GM18868 (cell line): ENCODE results near the gene CFAP54.

Experiments
- ATAC-seq: cut with Tn5 transposase; IDR thresholded peaks from one replicate; pipeline ENCODE4 v1.9.1; 2021; ENCODE audit warnings: mild to moderate bottlenecking, moderate library complexity; ENCODE audit not compliant: unreplicated experiment

The CFAP54 gene

DNA sequence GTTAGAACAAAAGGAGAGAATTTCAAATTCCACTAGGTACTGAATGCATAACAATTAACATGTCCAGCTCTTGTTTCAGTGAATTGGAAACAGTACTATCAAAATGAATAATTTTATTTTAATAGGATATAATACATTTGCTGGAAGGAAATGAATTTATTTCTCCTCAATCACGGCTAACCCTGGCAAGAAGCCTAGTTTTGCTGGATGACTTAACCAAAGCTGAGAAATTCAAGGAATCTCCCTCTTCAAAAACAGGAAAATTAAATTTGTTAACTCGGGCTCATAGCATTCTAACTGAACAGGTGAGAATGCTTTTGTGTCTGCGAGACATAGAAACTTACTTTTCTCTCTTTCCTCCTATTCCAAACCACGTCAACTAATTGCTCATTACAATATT, 254.2 kb downstream of the CFAP54 start:
- no peak for ATAC-seq

DNA sequence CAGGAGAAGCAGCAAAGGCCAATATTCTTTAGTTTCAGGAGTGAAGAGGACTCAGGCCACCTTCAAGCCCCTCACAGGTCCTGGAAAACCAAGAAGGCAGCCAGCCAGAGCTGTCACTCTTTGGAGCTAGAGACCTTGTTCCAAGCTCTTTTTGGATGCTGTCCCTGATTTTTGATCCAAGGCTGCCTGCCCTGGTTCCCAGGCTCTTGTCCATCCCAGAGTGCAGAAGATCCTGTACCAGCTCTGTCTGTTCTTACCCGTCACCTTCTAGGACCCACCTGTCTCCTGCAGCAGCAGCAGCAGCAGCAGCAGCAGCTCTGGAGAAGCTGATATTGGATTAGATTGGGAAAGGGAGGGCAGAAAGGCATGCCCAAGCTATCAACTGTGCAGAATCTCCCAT, 260.6 kb downstream of the CFAP54 start:
- ATAC-seq, result no peak

- no peak for ATAC-seq
These were observed 262.2 kb downstream of the CFAP54 start for GRCh38 chr12:96751626-96752025.

- ATAC-seq, result no peak
These were observed 262.8 kb downstream of the CFAP54 start for GRCh38 chr12:96752211-96752610.

DNA sequence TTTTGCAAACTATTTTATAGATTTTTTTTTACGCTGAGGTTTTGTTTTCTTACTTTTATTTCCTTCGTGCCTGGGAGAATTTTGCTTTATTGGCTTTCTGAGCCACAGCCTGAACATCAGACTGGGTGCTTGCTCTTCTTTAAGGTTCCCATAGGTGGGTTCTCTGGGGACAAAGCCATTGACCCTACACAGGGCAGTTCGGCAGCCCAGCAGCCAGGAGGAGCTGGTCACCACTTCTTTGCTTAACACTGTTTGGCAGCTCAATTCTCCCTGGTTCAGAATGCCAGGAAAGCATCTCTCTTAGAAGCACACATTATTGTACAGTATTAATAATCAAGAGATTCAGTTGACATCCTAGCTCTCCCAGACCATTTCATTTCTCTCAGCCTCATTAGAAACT, 276.9 kb downstream of the CFAP54 start:
- ATAC-seq, result no peak

DNA sequence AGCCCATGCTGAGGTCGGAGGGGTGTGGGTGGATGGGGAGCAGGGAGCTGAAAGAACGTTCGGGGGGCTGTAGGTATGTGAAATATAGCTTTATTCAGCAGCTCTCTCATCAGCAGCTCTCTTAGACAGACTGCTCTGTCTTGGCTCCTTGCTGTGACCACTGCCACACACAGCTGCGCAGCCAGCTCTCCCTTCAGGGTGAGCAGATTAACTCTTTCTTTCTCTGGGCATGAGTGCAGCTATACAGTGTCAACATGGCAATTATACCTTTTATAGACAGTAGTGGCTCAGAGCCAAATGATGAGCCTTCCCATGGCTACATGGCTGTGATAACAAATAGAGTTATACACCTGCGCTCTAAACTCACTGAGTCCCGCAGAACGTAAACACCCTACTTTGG, 280.0 kb downstream of the CFAP54 start:
- no peak for ATAC-seq

- no peak for ATAC-seq
These were observed 281.1 kb downstream of the CFAP54 start for GRCh38 chr12:96770219-96771102.

- no peak for ATAC-seq
These were observed 283.7 kb downstream of the CFAP54 start for GRCh38 chr12:96773031-96773430.

- ATAC-seq, result no peak
These were observed 285.3 kb downstream of the CFAP54 start for GRCh38 chr12:96774496-96775256.

DNA sequence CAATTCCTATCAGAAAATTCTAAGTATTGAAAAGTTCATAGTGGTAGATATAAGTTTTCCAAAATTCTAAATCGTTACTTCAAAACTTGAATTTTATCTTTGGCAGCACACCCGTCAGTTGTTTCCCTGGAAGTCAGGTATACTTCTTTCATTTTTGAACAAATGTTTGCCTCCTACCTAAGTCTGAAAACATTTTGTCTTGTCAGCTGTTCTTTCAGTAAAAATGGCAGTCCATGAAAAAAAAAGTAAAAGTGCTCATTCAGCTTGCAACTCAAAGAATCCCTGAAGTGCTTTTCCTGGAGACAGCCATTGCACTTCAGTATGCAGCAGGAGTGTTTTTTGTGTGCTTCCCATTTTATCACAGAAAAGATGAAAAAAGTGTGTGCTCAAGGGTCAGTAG, 287.5 kb downstream of the CFAP54 start:
- ATAC-seq, result no peak

- no peak for ATAC-seq
These were observed 291.0 kb downstream of the CFAP54 start for GRCh38 chr12:96780330-96780729.

- no peak for ATAC-seq
These were observed 297.4 kb downstream of the CFAP54 start for GRCh38 chr12:96786791-96787190.

- no peak for ATAC-seq
These were observed 314.6 kb downstream of the CFAP54 start for GRCh38 chr12:96803969-96804368.

- no peak for ATAC-seq
These were observed 316.9 kb downstream of the CFAP54 start for GRCh38 chr12:96806272-96806671.

- no peak for ATAC-seq
These were observed 318.4 kb downstream of the CFAP54 start for GRCh38 chr12:96807741-96808140.

- no peak for ATAC-seq
These were observed 319.2 kb downstream of the CFAP54 start for GRCh38 chr12:96808587-96808986.

GRCh38 chr12:96809522-96809921, 320.1 kb downstream of the CFAP54 start:
- ATAC-seq, result no peak

DNA sequence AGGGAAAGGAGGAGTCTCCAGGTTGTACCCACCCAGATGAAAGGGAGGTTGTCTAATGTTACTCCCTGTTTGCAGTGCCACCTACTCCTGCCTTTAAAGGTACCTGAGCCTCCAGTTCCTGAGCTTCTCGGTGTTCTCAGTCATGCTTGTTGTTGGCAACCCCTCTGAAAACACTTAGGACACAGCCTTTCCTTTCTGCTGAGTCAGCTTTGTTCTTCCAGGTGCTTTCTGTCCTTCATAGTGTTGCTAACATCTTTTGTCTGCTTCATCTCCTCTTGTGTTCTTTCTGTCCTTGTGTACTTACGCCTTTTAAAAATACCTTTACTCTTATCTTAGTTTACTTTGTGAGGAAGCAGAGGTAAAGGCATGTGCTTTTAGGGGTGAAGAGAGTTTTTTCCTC, 320.7 kb downstream of the CFAP54 start:
- ATAC-seq, result no peak

DNA sequence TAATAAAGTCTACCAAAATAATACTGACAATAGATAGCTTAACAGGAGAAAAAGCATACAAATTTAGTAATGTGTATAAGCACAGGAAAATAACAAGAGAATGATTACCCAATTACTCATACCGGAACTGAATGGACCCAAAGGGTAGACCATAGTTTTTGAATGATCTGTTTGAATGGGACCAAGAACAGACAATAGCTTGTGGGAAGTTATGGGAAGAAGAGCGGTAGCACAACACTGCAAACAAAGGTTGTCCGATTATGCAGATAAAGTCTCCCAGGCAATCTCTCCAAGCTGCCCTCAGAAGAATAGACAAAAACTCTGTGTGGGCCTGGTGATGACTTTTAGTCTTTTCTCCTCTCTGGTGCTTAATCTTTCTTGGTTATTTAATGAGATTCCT, 321.1 kb downstream of the CFAP54 start:
- no peak for ATAC-seq

- no peak for ATAC-seq
These were observed 321.7 kb downstream of the CFAP54 start for GRCh38 chr12:96811083-96811482.

DNA sequence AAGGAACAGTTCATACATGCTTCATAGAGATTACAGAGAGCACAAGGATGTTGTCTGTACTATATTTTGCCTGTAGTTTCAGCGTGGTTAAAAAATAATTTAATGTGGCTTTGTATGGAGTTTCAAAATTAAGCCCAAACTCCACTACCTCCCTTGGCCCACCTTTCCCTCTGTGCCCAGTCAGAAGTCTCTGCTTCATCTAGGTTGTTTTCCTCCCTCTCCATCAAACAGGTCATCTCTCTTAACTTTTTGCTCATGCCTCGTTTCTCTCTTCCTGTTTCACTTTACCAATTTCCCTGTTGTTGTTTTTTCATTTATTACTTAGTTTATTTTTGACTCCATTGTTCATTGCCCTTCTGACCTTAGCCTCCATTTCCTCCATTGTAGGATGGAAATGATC, 322.8 kb downstream of the CFAP54 start:
- ATAC-seq, result no peak

DNA sequence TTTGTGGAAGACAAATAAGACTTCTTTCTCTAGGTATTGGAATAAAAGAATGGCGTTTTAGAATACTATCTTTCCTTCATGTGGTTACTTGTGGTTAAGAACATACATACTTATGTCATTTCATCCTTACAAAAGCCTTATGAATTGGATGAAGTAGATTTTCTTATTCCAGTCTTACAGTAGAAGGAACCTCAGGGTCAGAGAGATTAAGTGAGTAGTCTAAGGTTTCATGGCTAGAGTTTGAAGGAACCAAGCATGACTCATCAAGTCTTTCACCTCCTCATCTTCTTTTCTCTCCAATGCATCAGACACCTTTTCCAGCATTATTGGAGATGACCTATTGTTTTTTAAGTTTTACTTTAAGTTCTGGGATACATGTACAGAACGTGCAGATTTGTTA, 324.8 kb downstream of the CFAP54 start:
- ATAC-seq, result no peak
